ENCODE results near the gene MIPOL1.

MIPOL1 gene

DNA sequence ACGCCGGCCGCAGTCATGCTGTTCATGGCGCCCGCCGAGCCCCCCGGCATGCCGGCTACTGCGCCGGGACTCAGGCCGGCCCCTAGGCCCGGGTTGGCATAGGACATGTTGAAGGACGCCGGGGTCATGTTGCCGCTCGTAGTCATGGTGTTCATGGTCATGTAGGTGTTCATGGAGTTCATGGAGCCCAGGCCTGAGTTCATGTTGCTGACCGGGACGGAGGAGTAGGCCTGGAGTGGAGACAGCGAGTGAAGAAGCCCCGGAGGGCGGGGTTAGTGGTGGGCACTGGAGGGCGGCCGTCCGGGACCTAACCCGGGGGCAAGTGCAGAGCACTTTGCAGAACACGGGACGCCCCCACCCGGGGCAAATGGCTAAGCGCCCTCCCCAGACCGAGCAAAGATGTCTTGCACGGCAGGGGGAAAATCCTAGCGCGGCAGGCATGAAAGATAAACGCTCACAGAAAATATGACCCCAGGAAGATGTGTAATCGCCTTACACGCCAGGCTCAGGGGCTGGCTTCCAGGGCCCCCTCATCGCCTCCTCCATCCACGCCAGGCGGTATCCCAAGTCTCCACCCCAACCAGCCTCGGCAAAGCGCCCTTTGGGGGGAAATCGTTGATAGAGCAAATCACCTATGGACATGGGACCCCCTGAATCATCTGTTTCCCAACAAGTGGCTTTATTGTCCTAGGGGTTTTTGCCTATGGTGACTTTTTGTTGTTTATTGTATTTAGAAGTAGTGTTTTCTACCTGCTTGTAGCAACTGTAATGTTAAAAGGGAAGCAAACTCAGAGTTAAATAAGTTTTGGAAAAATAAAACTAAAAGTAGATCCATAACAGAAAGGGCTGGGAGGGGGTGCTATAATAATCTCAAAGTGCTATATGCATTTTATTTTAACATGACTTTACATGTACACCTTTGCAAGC is 395.0 kb downstream of the MIPOL1 start:
- ChIA-PET CTCF (interaction anchor here (0.6 to 2.5 kb wide), 26 partner anchors 8 to 391 kb away, joined by 3 to 28 read pairs (median 4); no protein-coding TSS in a partner anchor), POLR2A (no interaction called here)
- no peak overlapping the region for H3K4me3 ChIP-seq (ENCODE audit: low read depth, low read length)
- no peak for DNase-seq (ENCODE audit: low read depth, low spot score)
- TF ChIP-seq, protein P1, sequence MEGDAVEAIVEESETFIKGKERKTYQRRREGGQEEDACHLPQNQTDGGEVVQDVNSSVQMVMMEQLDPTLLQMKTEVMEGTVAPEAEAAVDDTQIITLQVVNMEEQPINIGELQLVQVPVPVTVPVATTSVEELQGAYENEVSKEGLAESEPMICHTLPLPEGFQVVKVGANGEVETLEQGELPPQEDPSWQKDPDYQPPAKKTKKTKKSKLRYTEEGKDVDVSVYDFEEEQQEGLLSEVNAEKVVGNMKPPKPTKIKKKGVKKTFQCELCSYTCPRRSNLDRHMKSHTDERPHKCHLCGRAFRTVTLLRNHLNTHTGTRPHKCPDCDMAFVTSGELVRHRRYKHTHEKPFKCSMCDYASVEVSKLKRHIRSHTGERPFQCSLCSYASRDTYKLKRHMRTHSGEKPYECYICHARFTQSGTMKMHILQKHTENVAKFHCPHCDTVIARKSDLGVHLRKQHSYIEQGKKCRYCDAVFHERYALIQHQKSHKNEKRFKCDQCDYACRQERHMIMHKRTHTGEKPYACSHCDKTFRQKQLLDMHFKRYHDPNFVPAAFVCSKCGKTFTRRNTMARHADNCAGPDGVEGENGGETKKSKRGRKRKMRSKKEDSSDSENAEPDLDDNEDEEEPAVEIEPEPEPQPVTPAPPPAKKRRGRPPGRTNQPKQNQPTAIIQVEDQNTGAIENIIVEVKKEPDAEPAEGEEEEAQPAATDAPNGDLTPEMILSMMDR (IDR thresholded peaks at IDR 0.05; ENCODE audit: insufficient read depth, low read length, missing control alignments): no peak

DNA sequence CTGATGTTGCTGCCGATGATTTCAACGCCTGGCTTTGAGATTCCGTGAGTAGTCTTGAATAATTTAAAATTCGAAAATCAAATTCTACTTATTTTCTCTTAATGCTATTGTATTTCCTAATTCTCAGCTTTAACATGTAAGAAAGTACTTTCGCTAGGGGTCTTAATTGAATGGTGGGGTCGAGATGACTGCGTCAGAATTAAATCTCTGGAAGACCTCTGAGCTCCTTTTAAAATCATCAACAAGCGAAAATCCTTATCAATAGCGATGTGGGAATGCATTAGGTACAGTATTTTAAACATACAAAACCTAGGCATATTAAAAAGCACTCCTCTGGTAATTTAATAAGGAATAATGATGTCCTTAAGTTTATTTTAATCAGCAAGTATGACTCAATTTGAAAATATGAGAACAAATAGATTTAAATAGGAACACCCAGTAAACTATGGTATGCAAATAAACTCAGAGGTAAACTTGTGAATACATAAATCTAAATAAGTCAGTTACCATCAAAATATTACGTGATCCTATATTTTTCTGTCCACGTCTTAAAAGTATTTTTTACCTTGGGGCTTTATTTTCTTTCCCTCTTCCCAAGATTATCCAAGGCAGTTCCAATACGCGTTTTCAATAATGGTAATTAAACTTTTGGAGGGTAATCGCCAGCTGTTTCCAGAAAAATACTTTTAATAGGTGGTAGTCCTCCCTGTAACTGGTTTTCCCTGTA is 395.9 kb downstream of the MIPOL1 start:
- CTCF ChIA-PET: interaction anchor here (0.6 to 2.5 kb wide), 27 partner anchors 8 to 392 kb away, joined by 3 to 28 read pairs (median 4); no protein-coding TSS in a partner anchor
- DNase-seq (ENCODE audit: low read depth, low spot score): no peak

DNA sequence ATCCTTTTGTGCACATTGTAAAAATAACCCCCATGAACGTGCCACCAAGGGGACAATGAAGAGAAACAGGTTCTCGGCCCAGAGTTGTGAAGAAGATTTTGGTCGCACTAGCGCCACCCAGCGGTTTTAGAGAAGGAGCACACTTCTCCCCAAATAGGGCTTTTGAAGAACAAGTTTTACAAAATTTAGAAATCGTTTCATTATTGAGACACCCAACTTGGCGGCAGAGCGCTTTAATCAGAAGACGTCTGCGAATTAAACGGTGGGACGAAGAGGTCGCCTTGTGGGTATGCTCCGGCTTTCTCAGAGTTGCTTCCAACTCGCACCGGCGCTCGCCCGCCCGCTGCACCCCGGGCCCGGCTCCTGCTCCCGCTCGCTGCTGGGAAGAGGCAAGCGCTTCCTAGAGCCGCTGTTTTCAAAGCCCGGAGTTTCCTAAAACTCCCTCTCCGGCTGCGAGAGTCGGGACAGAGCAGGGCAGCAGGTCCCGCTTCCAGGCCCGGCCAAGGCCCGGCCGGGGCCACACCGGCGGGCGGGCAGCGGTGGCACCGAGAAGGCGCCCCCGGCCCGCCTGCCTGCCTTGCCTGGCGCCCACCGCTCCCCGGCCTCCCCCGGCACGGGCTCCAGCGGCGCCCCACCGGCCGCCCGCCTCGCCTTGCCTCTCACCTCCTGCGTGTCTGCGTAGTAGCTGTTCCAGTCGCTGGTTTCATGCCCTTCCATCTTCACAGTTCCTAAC is 396.7 kb downstream of the MIPOL1 start:
- TF ChIP-seq, protein P1 (IDR thresholded peaks at IDR 0.05; ENCODE audit: insufficient read depth, low read length, missing control alignments): peak; percentile 67
- POLR2A ChIA-PET: no interaction called here
- CTCF ChIA-PET: interaction anchor here (0.6 to 2.5 kb wide), 24 partner anchors 10 to 393 kb away, joined by 3 to 28 read pairs (median 4); no protein-coding TSS in a partner anchor
- H3K4me3 ChIP-seq (ENCODE audit: low read depth, low read length): peak overlapping the region; percentile 63
- peak; percentile 9 for DNase-seq (ENCODE audit: low read depth, low spot score)

More for the DNA sequence above, 395.9 kb downstream of the MIPOL1 start:
- H3K4me3 ChIP-seq (ENCODE audit: low read depth, low read length): no peak overlapping the region
- POLR2A ChIA-PET: no interaction called here
- TF ChIP-seq, protein P1 (IDR thresholded peaks at IDR 0.05; ENCODE audit: insufficient read depth, low read length, missing control alignments): no peak

DNA sequence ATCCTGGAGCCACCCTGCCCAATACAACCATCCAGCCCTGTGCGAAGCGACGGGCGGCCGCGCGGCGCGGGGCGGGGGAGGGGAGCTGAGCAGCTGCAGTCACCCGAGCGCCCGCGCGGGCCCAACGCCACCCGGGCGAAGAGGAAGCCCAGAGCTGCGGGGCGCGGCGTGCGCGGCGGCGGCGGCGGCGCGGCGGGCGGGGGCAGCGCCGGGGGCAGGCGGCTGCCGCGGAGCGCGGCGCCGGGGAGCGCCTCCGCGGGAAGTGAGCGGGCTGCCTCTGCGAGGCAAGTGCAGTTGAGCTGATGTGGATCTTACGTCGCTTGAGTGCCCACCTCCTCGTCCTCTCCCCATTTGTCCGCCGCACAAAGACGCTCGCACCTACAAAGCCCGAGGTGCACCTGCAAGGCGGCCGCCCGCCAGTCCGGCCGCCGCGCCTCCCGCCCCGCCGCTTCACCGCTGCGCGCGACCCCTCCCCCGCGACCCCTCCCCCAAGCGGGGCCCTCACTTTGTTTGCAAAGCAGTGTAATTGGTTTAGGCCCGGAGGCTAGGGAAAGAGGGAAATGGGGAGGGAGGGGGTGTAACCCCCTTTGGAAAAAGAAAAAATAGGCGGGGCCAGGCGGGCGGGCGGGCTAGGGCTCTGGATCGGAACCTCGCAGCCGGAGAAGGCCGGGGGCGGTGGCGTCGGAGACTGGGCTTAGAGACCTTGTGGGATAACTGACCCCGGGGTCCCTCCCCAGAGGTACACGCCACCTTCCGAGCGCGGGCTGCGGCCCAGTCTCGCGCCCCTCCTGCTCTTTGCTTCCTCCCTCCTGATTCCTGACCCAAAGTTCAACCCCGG is 397.5 kb downstream of the MIPOL1 start, which contains the start of the genes FOXA1 and TTC6:
FOXA1 (minus strand) TSS at position 279 of the 838 bp plus-strand sequence; CDS start at position 2, 277 bp downstream.
TTC6 (plus strand) TSS at position 659 of the 838 bp plus-strand sequence. CDS start 26,436 bp downstream, outside the sequence.
- H3K4me3 ChIP-seq (ENCODE audit: low read depth, low read length): peak within 1 kb of the TSS; percentile 63
- CTCF ChIA-PET: interaction anchor here (0.6 to 2.5 kb wide), 8 partner anchors 10 to 351 kb away, joined by 3 to 14 read pairs (median 3); no protein-coding TSS in a partner anchor
- no peak for DNase-seq (ENCODE audit: low read depth, low spot score)
- POLR2A ChIA-PET: no interaction called here
- TF ChIP-seq, protein P1 (IDR thresholded peaks at IDR 0.05; ENCODE audit: insufficient read depth, low read length, missing control alignments): no peak

DNA sequence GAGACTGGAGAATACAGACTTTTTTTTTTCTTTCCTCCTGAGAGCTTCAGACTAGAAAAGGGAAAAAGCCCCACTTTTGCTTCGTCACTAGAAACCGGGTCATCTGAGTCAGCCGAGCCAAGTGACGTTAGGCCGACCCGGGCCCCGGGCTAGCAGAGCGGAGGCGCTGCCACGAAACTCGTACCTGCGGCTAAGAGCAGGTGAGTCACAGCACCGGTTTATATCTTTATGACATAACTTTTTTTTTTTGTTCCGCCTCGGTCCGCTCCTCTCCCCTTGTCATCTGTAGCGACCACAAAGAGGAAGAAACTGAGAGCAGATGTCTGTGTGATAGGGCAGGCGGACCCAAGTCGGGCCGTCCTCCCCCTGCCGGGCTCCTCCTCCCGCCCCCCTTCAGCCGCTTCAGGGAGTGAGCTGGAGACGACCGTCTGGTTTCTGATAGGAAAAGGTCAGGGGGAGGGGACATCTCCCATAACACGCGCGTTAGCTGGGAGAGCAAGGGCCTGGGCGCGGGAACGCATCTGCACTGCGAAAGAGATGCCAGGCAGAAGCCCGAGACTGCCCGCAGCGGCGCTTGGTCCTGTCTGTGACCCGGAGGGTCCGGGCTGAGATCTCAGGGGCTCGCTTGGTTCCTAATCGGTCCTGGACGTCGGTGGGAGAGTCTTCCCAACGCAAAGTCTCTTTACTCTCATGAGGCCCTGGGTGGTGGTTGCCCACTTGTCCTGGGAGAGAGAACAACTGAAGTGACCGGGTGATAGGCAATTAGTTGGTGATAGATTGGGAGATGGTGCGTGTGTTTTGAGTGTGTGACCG is 398.3 kb downstream of the MIPOL1 start:
- ChIA-PET POLR2A (no interaction called here), CTCF (interaction anchor here (0.6 to 2.0 kb wide), 5 partner anchors 9 to 352 kb away, joined by 3 to 14 read pairs (median 3); no protein-coding TSS in a partner anchor)
- no peak for DNase-seq (ENCODE audit: low read depth, low spot score)
- H3K4me3 ChIP-seq (ENCODE audit: low read depth, low read length): peak overlapping the region; percentile 25
- TF ChIP-seq, protein P1 (IDR thresholded peaks at IDR 0.05; ENCODE audit: insufficient read depth, low read length, missing control alignments): no peak
